Gastrocnemius medialis (tissue), 4 donors: ENCODE measurements around the gene RBBP8. TPM values are rescaled to one million over a fixed set of nuclear protein-coding genes. Genes with fewer than 3 reads are reported as not detected.

Experiments
- ATAC-seq, 2 donors: fragments of 150-250 bp; one replicate each; pipeline ENCODE4 v1.9.1; 2016
- DNase-seq, 2 donors: peaks; one replicate each; pipeline ENCODE4 v3.0.0-alpha.2; 2019
- H3K27ac ChIP-seq, 4 donors: fragments of 200-600 bp; sonication (generic); 1 replicate in 1 of 4; 2 replicates in 3 of 4; pipeline ENCODE4 v1.5.1; 2016 to 2018; ENCODE audit warnings: mild to moderate bottlenecking in 2 of 4, moderate library complexity in 1 of 4
- H3K27me3 ChIP-seq, 3 donors: fragments of 200-600 bp; sonication (generic) in 2 of 3; 1 replicate in 1 of 3; 2 replicates in 2 of 3; pipeline versions ENCODE4 v1.5.1 to v1.6.0; 2016 to 2019; ENCODE audit warnings: mild to moderate bottlenecking in 1 of 3, moderate library complexity in 1 of 3
- H3K36me3 ChIP-seq, 2 donors: fragments of 200-600 bp; sonication (generic) in 1 of 2; one replicate each; pipeline ENCODE4 v1.5.1; 2017 to 2018
- H3K4me1 ChIP-seq, 2 donors: fragments of 200-600 bp; sonication (generic) in 1 of 2; one replicate each; pipeline ENCODE4 v1.5.1; 2016 to 2017; ENCODE audit warnings: mild to moderate bottlenecking in 2 of 2
- H3K4me3 ChIP-seq, 4 donors: fragments of 200-600 bp; sonication (generic) in 3 of 4; 1 replicate in 1 of 4; 2 replicates in 3 of 4; pipeline ENCODE4 v1.5.1; 2016 to 2019; ENCODE audit warnings: mild to moderate bottlenecking in 2 of 4
- H3K9me3 ChIP-seq, 3 donors: fragments of 200-600 bp; sonication (generic) in 2 of 3; 1 replicate in 1 of 3; 2 replicates in 2 of 3; pipeline ENCODE4 v1.5.1; 2016 to 2019
- POLR2A ChIP-seq, 2 donors: fragments of 450-650 bp; IDR thresholded peaks; one replicate each; pipeline ENCODE4 v1.6.1; 2017; ENCODE audit warnings: antibody characterized with exemption in 2 of 2, mild to moderate bottlenecking in 2 of 2, moderate library complexity in 2 of 2
- in situ Hi-C, 4 donors: fragments of 200-750 bp; cut with MboI; loops; one replicate each; pipeline versions ENCODE4 v1.15.0 to v1.8.0; 2017; ENCODE audit warnings: low sequenced_read_pairs in 4 of 4
- intact Hi-C: fragments of 100-400 bp; cut with DNase I; formaldehyde crosslinking; loops from one replicate; pipeline ENCODE4 v1.15.1; 2023; ENCODE audit warnings: low total_unique reads
- total RNA-seq, 4 donors: library from RNA; depleted of rRNA; stranded (reverse); fragments of >200 nt; gene quantifications; one replicate each; pipeline versions ENCODE4 v1.1.0 to v1.2.3, GENCODE V29; 2016
- TF ChIP-seq, protein P1 (sequence below), 5 experiments: fragments of 450-650 bp in 3 of 5; fragments of 200-600 bp in 2 of 5; sonication (generic) in 2 of 5; IDR thresholded peaks in 4 of 5; conservative IDR thresholded peaks in 1 of 5; 1 replicate in 4 of 5; 2 replicates in 1 of 5; pipeline ENCODE4 v1.5.1; 2016 to 2019; ENCODE audit warnings: antibody characterized with exemption in 5 of 5, mild to moderate bottlenecking in 3 of 5, moderate library complexity in 3 of 5

The RBBP8 gene
- total RNA-seq, 4 donors from 2014 or later = 1.3 to 4.7 (median 1.7) TPM

DNA sequence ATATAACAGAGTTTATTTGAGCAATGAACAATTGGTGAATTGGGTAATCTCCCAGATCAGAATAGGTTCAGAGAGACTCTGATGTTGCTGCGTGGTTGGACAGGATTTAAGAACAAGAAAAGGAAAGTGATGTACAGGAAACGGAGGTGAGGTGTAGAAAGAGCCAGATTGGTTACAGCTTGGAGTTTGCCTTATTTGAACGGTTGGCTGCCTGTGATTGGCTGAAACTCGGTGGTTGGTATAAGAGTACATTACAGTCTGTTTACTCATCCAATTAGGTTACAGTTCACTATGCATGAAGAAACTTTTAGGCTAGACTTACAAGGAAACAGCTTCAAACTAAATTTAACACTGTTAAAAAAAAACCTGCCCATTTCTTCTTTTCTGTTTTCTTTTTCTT lies 134.1 kb downstream of the RBBP8 start:
- no peak overlapping the region for H3K27ac ChIP-seq
- ATAC-seq (no peak), DNase-seq (no peak)
- H3K27me3 ChIP-seq = no peaks in the 10 kb centered on the region
- intact Hi-C loops = no loop called here
- no peak overlapping the region for H3K4me3 ChIP-seq
- TF ChIP-seq, protein P1, sequence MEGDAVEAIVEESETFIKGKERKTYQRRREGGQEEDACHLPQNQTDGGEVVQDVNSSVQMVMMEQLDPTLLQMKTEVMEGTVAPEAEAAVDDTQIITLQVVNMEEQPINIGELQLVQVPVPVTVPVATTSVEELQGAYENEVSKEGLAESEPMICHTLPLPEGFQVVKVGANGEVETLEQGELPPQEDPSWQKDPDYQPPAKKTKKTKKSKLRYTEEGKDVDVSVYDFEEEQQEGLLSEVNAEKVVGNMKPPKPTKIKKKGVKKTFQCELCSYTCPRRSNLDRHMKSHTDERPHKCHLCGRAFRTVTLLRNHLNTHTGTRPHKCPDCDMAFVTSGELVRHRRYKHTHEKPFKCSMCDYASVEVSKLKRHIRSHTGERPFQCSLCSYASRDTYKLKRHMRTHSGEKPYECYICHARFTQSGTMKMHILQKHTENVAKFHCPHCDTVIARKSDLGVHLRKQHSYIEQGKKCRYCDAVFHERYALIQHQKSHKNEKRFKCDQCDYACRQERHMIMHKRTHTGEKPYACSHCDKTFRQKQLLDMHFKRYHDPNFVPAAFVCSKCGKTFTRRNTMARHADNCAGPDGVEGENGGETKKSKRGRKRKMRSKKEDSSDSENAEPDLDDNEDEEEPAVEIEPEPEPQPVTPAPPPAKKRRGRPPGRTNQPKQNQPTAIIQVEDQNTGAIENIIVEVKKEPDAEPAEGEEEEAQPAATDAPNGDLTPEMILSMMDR (IDR thresholded peaks at IDR 0.05 in 4 of 5, conservative IDR thresholded peaks at IDR 0.05 in 1 of 5) = no peak
- no peak for TF ChIP-seq POLR2A (IDR thresholded peaks at IDR 0.05)
- H3K36me3 ChIP-seq = no peaks in the 10 kb centered on the region
- in situ Hi-C loops = no loop called here
- no peaks in the 10 kb centered on the region for H3K9me3 ChIP-seq
- H3K4me1 ChIP-seq = no peaks in the 10 kb centered on the region

DNA sequence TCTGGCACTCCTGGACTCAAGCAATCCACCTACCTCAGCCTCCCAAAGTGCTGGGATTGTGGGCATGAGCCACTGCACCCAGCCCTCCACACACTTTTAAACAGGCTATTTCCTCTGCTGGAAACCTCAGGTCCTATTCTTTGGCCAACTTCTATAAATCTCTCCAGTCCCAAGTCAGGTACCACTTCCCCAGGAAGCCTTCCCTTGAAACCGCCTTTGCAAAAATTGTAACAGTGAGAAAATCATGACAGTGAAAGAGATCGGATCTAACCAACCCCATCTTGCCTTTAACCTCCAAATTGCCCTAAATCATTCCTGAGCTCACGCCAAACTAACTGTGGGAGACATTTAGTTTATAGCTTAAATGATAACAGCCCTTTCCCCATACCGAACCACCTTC lies 134.9 kb downstream of the RBBP8 start:
- ATAC-seq = no peak
- H3K36me3 ChIP-seq = no peaks in the 10 kb centered on the region

DNA sequence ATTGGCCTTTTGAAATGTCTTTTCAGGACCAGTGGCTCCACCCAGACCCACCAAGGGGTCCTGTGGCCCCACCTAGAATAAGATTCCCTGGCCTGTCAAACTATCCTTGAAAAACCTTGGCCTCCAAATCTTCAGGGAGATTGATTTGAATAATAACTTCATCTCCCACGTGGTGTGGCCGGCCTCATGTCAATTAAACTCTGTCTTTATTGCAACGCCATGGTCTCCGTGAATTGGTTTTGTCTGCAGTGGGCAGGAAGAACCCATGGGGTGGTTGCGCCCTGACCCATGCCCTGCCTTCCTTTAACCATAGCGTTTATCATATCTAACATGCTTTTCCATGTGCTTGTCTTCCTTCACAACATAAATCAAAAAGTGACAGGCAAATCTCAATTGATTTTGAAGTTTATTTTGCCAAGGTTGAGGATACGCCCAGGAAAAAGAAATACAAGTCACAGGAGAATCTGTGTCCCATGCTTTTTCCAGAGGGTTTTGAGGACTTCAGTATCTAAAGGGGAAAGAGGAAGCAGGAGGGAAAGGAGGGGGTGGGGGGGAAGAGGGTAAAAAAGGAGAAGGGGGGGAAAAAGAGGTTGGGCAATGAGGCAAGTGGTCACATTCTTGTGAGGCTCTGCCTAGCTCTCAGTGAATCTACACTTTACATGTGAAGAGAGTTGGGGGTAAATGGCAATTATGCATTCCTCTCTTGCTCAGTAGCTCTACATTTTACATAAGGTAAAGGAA lies 135.6 kb downstream of the RBBP8 start:
- H3K9me3 ChIP-seq = no peaks in the 10 kb centered on the region
- intact Hi-C loops (no loop called here), in situ Hi-C loops (no loop called here)
- DNase-seq (no peak), ATAC-seq (no peak)
- no peaks in the 10 kb centered on the region for H3K36me3 ChIP-seq
- H3K27me3 ChIP-seq = no peaks in the 10 kb centered on the region
- H3K27ac ChIP-seq = no peak overlapping the region
- H3K4me3 ChIP-seq = no peak overlapping the region
- TF ChIP-seq, protein P1 (IDR thresholded peaks at IDR 0.05 in 4 of 5, conservative IDR thresholded peaks at IDR 0.05 in 1 of 5) = no peak
- no peak for TF ChIP-seq POLR2A (IDR thresholded peaks at IDR 0.05)
- no peaks in the 10 kb centered on the region for H3K4me1 ChIP-seq

More for the DNA sequence above, 134.9 kb downstream of the RBBP8 start:
- Histone ChIP-seq H3K4me3 (no peak overlapping the region), H3K9me3 (no peaks in the 10 kb centered on the region), H3K27me3 (no peaks in the 10 kb centered on the region), H3K27ac (no peak overlapping the region), H3K4me1 (no peaks in the 10 kb centered on the region)
- in situ Hi-C loops (no loop called here), intact Hi-C loops (no loop called here)
- no peak for TF ChIP-seq POLR2A (IDR thresholded peaks at IDR 0.05)
- TF ChIP-seq, protein P1 (IDR thresholded peaks at IDR 0.05 in 4 of 5, conservative IDR thresholded peaks at IDR 0.05 in 1 of 5) = no peak
- DNase-seq = no peak

DNA sequence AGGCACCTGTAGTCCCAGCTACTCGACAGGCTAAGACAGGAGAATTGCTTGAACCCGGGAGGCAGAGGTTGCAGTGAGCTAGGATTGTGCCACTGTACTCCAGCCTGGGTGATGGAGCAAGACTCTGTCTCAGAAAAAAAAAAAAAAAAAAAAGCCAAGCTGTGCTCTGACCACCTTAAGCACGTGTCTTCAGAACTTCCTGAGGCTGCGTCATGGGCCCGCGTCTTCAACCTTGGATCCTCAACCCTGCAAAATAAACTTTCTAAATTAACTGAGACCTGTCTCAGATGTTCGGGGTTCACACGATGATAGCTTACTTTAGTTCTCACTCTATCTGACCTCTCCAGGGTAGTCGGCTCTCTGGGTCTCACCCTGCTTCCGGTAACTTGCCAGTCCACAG lies 136.4 kb downstream of the RBBP8 start:
- in situ Hi-C loops = no loop called here
- H3K27me3 ChIP-seq = no peaks in the 10 kb centered on the region
- no peak for TF ChIP-seq POLR2A (IDR thresholded peaks at IDR 0.05)
- TF ChIP-seq, protein P1 (IDR thresholded peaks at IDR 0.05 in 4 of 5, conservative IDR thresholded peaks at IDR 0.05 in 1 of 5) = no peak
- no peak overlapping the region for H3K4me3 ChIP-seq
- no peaks in the 10 kb centered on the region for H3K36me3 ChIP-seq
- no peak overlapping the region for H3K27ac ChIP-seq
- DNase-seq (no peak), ATAC-seq (no peak)
- intact Hi-C loops = no loop called here
- no peaks in the 10 kb centered on the region for H3K4me1 ChIP-seq
- no peaks in the 10 kb centered on the region for H3K9me3 ChIP-seq

DNA sequence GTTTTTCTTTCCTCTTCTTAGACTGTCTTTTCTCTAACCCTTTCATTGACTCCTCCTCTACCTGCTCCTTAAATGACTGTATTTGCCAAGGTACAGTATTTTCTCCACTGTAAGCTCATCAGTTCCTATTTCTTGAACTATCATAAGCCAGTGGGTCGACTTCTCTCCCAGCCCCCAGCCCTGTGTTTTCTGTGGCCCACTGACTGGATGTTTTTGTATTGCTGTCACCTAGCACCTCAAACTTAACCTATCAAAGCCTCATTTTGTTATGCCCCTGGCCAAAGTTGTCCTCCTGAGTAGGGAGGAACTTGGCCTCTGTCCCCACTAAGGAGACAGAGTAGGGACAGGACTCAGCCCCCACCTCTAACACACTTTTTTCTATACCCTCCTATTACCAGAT lies 136.8 kb downstream of the RBBP8 start:
- in situ Hi-C loops = no loop called here
- ATAC-seq (no peak), DNase-seq (no peak)
- Histone ChIP-seq H3K27me3 (no peaks in the 10 kb centered on the region), H3K36me3 (no peaks in the 10 kb centered on the region), H3K27ac (no peak overlapping the region), H3K9me3 (no peaks in the 10 kb centered on the region), H3K4me1 (no peaks in the 10 kb centered on the region), H3K4me3 (no peak overlapping the region)
- intact Hi-C loops = no loop called here
- TF ChIP-seq POLR2A (IDR thresholded peaks at IDR 0.05) = no peak
- TF ChIP-seq, protein P1 (IDR thresholded peaks at IDR 0.05 in 4 of 5, conservative IDR thresholded peaks at IDR 0.05 in 1 of 5) = no peak
